HepG2 (cell line): ENCODE measurements around the gene TFAP2E. TPM values are rescaled to one million over a fixed set of nuclear protein-coding genes. Genes with fewer than 3 reads are reported as not detected.
A peak's percentile ranks its signal among the peaks of the same experiment; 100 is the strongest.

Experiments used
- ATAC-seq: fragments of 200-7000 bp; cut with Tn5 transposase; 3 replicates; pipeline ENCODE4 v1.9.1; 2020; ENCODE audit warnings: mild to moderate bottlenecking, moderate library complexity
- BruUV-seq: library from RNA; stranded (reverse); fragments of 400-500 nt; replicated peaks from 2 replicates; lab custom pipeline; 2021; lab: Mats Ljungman, UMichigan
- CTCF ChIA-PET: fragments of 300-600 bp; formaldehyde crosslinking; extraction: SDS; loops from one replicate; lab custom pipeline; 2021; ENCODE audit warnings: low total read pairs, inconsistent platforms, low intra/inter-chr PET ratio; lab: Yijun Ruan, JAX
- POLR2A ChIA-PET: fragments of 350-600 bp; sonication (Branson Sonifier 250); formaldehyde crosslinking; loops from one replicate; lab custom pipeline; 2020; ENCODE audit warnings: antibody characterized with exemption, inconsistent platforms; lab: Yijun Ruan, JAX
- DNase-seq: peaks from one replicate; pipeline ENCODE4 v3.0.0-alpha.2; 2015; ENCODE audit warnings: low spot score
- FAIRE-seq: peaks from 3 replicates; lab custom pipeline; 2011; peaks lifted over from hg19 to GRCh38; lab: Jason Lieb, UNC
- H2AFZ ChIP-seq: one replicate; pipeline ENCODE4 v1.6.1; 2011; ENCODE audit warnings: low read length, inconsistent platforms
- H3K27ac ChIP-seq: fragments of 300-600 bp; 3 replicates; pipeline ENCODE4 v1.8.0; 2011; ENCODE audit warnings: mixed run types, mild to moderate bottlenecking, mixed read lengths, low read length, inconsistent platforms; ENCODE audit not compliant: insufficient read depth; ENCODE audit errors: extremely low read length
- H3K27me3 ChIP-seq, 2 experiments: fragments of 200-600 bp in 1 of 2; 2 replicates in 1 of 2; 3 replicates in 1 of 2; pipeline versions ENCODE4 v1.6.0 to v1.8.0; 2011; ENCODE audit warnings: low read length in 2 of 2, mild to moderate bottlenecking in 2 of 2, moderate library complexity in 2 of 2, inconsistent platforms in 1 of 2; ENCODE audit not compliant: insufficient read depth in 2 of 2, control insufficient read depth in 1 of 2
- H3K36me3 ChIP-seq, 2 experiments: fragments of 200-600 bp in 1 of 2; replicated peaks in 1 of 2; 2 replicates in 1 of 2; 3 replicates in 1 of 2; pipeline versions ENCODE4 v1.5.1 to v1.8.0; 2011; ENCODE audit warnings: low read length in 2 of 2, inconsistent platforms in 1 of 2; ENCODE audit not compliant: insufficient read depth in 2 of 2, control insufficient read depth in 1 of 2
- H3K4me1 ChIP-seq: 2 replicates; pipeline ENCODE4 v1.5.1; 2012; ENCODE audit warnings: low read length, inconsistent platforms; ENCODE audit not compliant: insufficient read depth
- H3K4me2 ChIP-seq: 2 replicates; pipeline ENCODE4 v1.6.0; 2011; ENCODE audit warnings: low read depth, low read length, inconsistent platforms
- H3K4me3 ChIP-seq, 3 experiments: fragments of 200-600 bp in 1 of 3; sonication (generic), shearing (Covaris generic) in 1 of 3; replicated peaks in 1 of 3; 2 replicates each; pipeline ENCODE4 v1.5.1; 2011 to 2016; ENCODE audit warnings: low read length in 3 of 3, inconsistent platforms in 2 of 3, low read depth in 2 of 3, mild to moderate bottlenecking in 2 of 3, control low read depth in 1 of 3, mixed read lengths in 1 of 3; ENCODE audit not compliant: insufficient read depth in 1 of 3
- H3K79me2 ChIP-seq: one replicate; pipeline ENCODE4 v1.6.1; 2011; ENCODE audit warnings: low read length, inconsistent platforms; ENCODE audit not compliant: insufficient read depth
- H3K9ac ChIP-seq: 2 replicates; pipeline ENCODE4 v1.6.0; 2011; ENCODE audit warnings: mild to moderate bottlenecking, low read depth, low read length, inconsistent platforms; ENCODE audit not compliant: insufficient read depth
- H3K9me3 ChIP-seq: 2 replicates; pipeline ENCODE4 v1.5.1; 2012; ENCODE audit warnings: mild to moderate bottlenecking, low read length
- H4K20me1 ChIP-seq: 2 replicates; pipeline ENCODE4 v1.6.0; 2011; ENCODE audit warnings: inconsistent platforms, mild to moderate bottlenecking, low read length, moderate library complexity; ENCODE audit not compliant: insufficient read depth
- E2F5 ChIP-seq: sonication (generic); formaldehyde crosslinking; conservative IDR thresholded peaks from 2 replicates; pipeline ENCODE4 v1.4.0; 2020; ENCODE audit warnings: missing genetic modification reagents
- GABPA ChIP-seq, 2 experiments: IDR thresholded peaks; 2 replicates each; pipeline ENCODE4 v1.6.1; 2011 to 2016; ENCODE audit warnings: low read depth in 2 of 2, low read length in 1 of 2, missing biosample characterization in 1 of 2, missing genetic modification characterization in 1 of 2
- GLMP ChIP-seq: sonication (generic); formaldehyde crosslinking; IDR thresholded peaks from 2 replicates; pipeline ENCODE4 v1.9.0; 2021; ENCODE audit warnings: missing genetic modification reagents, mild to moderate bottlenecking, borderline replicate concordance
- ZNF160 ChIP-seq: sonication (generic); formaldehyde crosslinking; IDR thresholded peaks from 2 replicates; pipeline ENCODE4 v1.8.0; 2022; ENCODE audit warnings: mild to moderate bottlenecking, inconsistent platforms, missing genetic modification reagents
- WGBS: methylation state at CpG from one replicate; pipeline ENCODE4 v1.1.6; 2017; ENCODE audit warnings: low lambda C conversion rate; 5-methylcytosine and 5-hydroxymethylcytosine counted together
- in situ Hi-C: cut with HindIII; loops from 2 replicates; pipeline ENCODE4 v1.10.0; 2017; ENCODE audit warnings: low pct_unique_long_range_greater_than_20kb; ENCODE audit not compliant: extremely low pct_ligation_motif_present
- intact Hi-C: fragments of 100-400 bp; cut with micrococcal nuclease; formaldehyde crosslinking; loops from one replicate; pipeline ENCODE4 v1.10.0; 2022; ENCODE audit not compliant: unreplicated experiment
- polyA plus RNA-seq, 8 experiments: library from polyadenylated mRNA; depleted of rRNA in 3 of 8; stranded (reverse) in 7 of 8; unstranded in 1 of 8; fragments of >200 nt; fragmentation: Illumina TruSeq in 4 of 8; extraction: Trizol in 4 of 8; gene quantifications; 2 replicates each; pipeline versions ENCODE4 v1.2.1 to v1.2.3, GENCODE V29; 2011 to 2016; ENCODE audit warnings: low read depth in 4 of 8, missing spikeins in 1 of 8, mixed read lengths in 1 of 8; ENCODE audit not compliant: insufficient read depth in 1 of 8
- total RNA-seq, 5 experiments: library from RNA; depleted of rRNA; stranded (reverse); fragments of >200 nt; fragmentation: Illumina TruSeq; extraction: Trizol; gene quantifications; 2 replicates each; pipeline ENCODE4 v1.2.3, GENCODE V29; 2016; ENCODE audit warnings: low read depth in 1 of 5

TFAP2E gene
- total and polyA plus RNA-seq, 2 of the 13 experiments (the other 11 are each of a cell fraction or from before 2014, with no cell fraction given), result 0.31 to 0.41 TPM

- no peaks in the 10 kb centered on the region; the same call in 1 of the 2 replicates for H4K20me1 ChIP-seq
- ChIA-PET CTCF (no interaction called here), POLR2A (interaction anchor here (1.2 kb wide), 1 partner anchor 32 kb away, joined by 3 read pairs; no protein-coding TSS in a partner anchor)
- no peak overlapping the region for H3K4me2 ChIP-seq
- no peak overlapping the region for H2AFZ ChIP-seq
- H3K79me2 ChIP-seq, result no peaks in the 10 kb centered on the region
- no peak overlapping the region for H3K27ac ChIP-seq
- no peaks in the 10 kb centered on the region for H3K27me3 ChIP-seq
- FAIRE-seq (no peak), DNase-seq (no peak), ATAC-seq (no peak)
- WGBS, result 98% methylated on average over 2 of the region's 2 CpGs
- no peaks in the 10 kb centered on the region for H3K9me3 ChIP-seq
- H3K4me3 ChIP-seq, result no peak overlapping the region
- no peak for TF ChIP-seq GLMP (CRISPR knock-in tag)
- 0 out of 5 replicates have a peak, but pooled peaks cover 0 to 4% of the 10 kb centered on the region in 2 experiments for H3K36me3 ChIP-seq
- no peak overlapping the region for H3K9ac ChIP-seq
- intact Hi-C loops, result no loop called here
- no TSS peak for BruUV-seq
- H3K4me1 ChIP-seq, result peaks cover 12% of the 10 kb centered on the region
- in situ Hi-C loops, result no loop called here
These were observed 49.0 kb upstream of the TFAP2E start for GRCh38 chr1:35524106-35524505.

- Histone ChIP-seq H3K4me3 (no peak overlapping the region), H3K9me3 (no peaks in the 10 kb centered on the region), H3K27ac (no peak overlapping the region), H3K79me2 (no peaks in the 10 kb centered on the region), H3K9ac (no peak overlapping the region), H4K20me1 (no peaks in the 10 kb centered on the region), H3K4me1 (no peaks in the 10 kb centered on the region), H3K27me3 (no peaks in the 10 kb centered on the region), H2AFZ (no peak overlapping the region), H3K36me3 (peaks cover 1 to 19% of the 10 kb centered on the region in 2 experiments; a peak in 4 of 5 replicates), H3K4me2 (no peak overlapping the region)
- no TSS peak for BruUV-seq
- ChIA-PET POLR2A (no interaction called here), CTCF (no interaction called here)
- FAIRE-seq (no peak), DNase-seq (no peak), ATAC-seq (no peak)
- intact Hi-C loops, result no loop called here
- TF ChIP-seq GABPA (IDR thresholded peaks at IDR 0.05; ENCODE audit: low read depth, low read length) (no peak), GABPA (CRISPR knock-in tag; IDR thresholded peaks at IDR 0.05; ENCODE audit: low read depth) (no peak), ZNF160 (peak; percentile 93), E2F5 (CRISPR knock-in tag) (no peak)
- whole genome bisulfite sequencing, result 77% methylated on average over 5 of the region's 5 CpGs
- in situ Hi-C loops, result no loop called here
These were observed 42.9 kb upstream of the TFAP2E start for GRCh38 chr1:35530168-35530567.
